CD14-positive monocyte (primary cell): ENCODE results near the gene LY86. TPM values are rescaled to one million over a fixed set of nuclear protein-coding genes. Genes with fewer than 3 reads are reported as not detected.

Experiments
- DNase-seq, 3 donors: peaks; one replicate each; pipeline ENCODE4 v3.0.0-alpha.2; 2011 to 2022
- H2AFZ ChIP-seq: 2 replicates; pipeline ENCODE4 v1.6.0; 2012; ENCODE audit warnings: mild to moderate bottlenecking, low read depth, low read length, inconsistent platforms; ENCODE audit not compliant: insufficient read depth, poor library complexity, severe bottlenecking
- H3K27ac ChIP-seq, 2 donors: 1 replicate in 1 of 2; 2 replicates in 1 of 2; pipeline ENCODE4 v1.5.1; 2012 to 2013; ENCODE audit warnings: low read length in 2 of 2, control low read depth in 1 of 2, inconsistent platforms in 1 of 2, low read depth in 1 of 2, mild to moderate bottlenecking in 1 of 2
- H3K27me3 ChIP-seq, 2 donors: one replicate each; pipeline versions ENCODE4 v1.6.0 to v1.6.1; 2011 to 2013; ENCODE audit warnings: low read length in 2 of 2; ENCODE audit not compliant: control insufficient read depth in 2 of 2, insufficient read depth in 2 of 2
- H3K36me3 ChIP-seq, 2 donors: replicated peaks in 1 of 2; 1 replicate in 1 of 2; 2 replicates in 1 of 2; pipeline versions ENCODE4 v1.5.1 to v1.6.1; 2012 to 2013; ENCODE audit warnings: low read length in 2 of 2, control low read depth in 1 of 2, inconsistent platforms in 1 of 2, mild to moderate bottlenecking in 1 of 2; ENCODE audit not compliant: insufficient read depth in 2 of 2, control insufficient read depth in 1 of 2
- H3K4me1 ChIP-seq, 2 donors: 1 replicate in 1 of 2; 2 replicates in 1 of 2; pipeline versions ENCODE4 v1.5.1 to v1.6.1; 2012 to 2013; ENCODE audit warnings: low read length in 2 of 2, control low read depth in 1 of 2, inconsistent platforms in 1 of 2, mild to moderate bottlenecking in 1 of 2, moderate library complexity in 1 of 2; ENCODE audit not compliant: insufficient read depth in 2 of 2, control insufficient read depth in 1 of 2
- H3K4me2 ChIP-seq: replicated peaks from 2 replicates; pipeline ENCODE3; 2012; ENCODE audit warnings: low read length, moderate library complexity, mild to moderate bottlenecking; ENCODE audit not compliant: poor library complexity, severe bottlenecking; ENCODE audit errors: extremely low read depth
- H3K4me3 ChIP-seq, 3 experiments: fragments of 200-600 bp in 1 of 3; sonication (generic) in 1 of 3; replicated peaks in 1 of 3; 1 replicate in 2 of 3; 2 replicates in 1 of 3; pipeline ENCODE4 v1.5.1; 2011 to 2013; ENCODE audit warnings: low read length in 3 of 3, mild to moderate bottlenecking in 3 of 3, control low read depth in 2 of 3, low read depth in 2 of 3, inconsistent platforms in 1 of 3, moderate library complexity in 1 of 3
- H3K79me2 ChIP-seq: 2 replicates; pipeline ENCODE4 v1.6.0; 2012; ENCODE audit warnings: mild to moderate bottlenecking, control low read depth, inconsistent platforms, low read length, moderate library complexity; ENCODE audit not compliant: insufficient read depth
- H3K9ac ChIP-seq: 2 replicates; pipeline ENCODE4 v1.6.0; 2017; ENCODE audit warnings: low read length, mild to moderate bottlenecking; ENCODE audit not compliant: insufficient read depth, poor library complexity, severe bottlenecking
- H3K9me3 ChIP-seq, 2 donors: replicated peaks in 1 of 2; 1 replicate in 1 of 2; 2 replicates in 1 of 2; pipeline versions ENCODE4 v1.5.1 to v1.6.1; 2012 to 2013; ENCODE audit warnings: low read length in 2 of 2, control low read depth in 1 of 2; ENCODE audit not compliant: control insufficient read depth in 1 of 2, insufficient read depth in 1 of 2
- H4K20me1 ChIP-seq: 2 replicates; pipeline ENCODE4 v1.6.0; 2012; ENCODE audit warnings: mild to moderate bottlenecking, low read length, control low read depth, moderate library complexity; ENCODE audit not compliant: insufficient read depth
- H3K27ac Mint-ChIP-seq, 7 donors: one replicate each; pipeline ENCODE4 v1.8.0; 2020; ENCODE audit warnings: mild to moderate bottlenecking in 7 of 7, mixed read lengths in 7 of 7, moderate library complexity in 6 of 7, inconsistent platforms in 2 of 7
- H3K27me3 Mint-ChIP-seq, 3 donors: one replicate each; pipeline ENCODE4 v1.8.0; 2021 to 2022; ENCODE audit warnings: low read depth in 3 of 3, mild to moderate bottlenecking in 3 of 3, mixed read lengths in 3 of 3, moderate library complexity in 3 of 3, inconsistent platforms in 1 of 3
- H3K36me3 Mint-ChIP-seq, 2 donors: one replicate each; pipeline ENCODE4 v1.8.0; 2020; ENCODE audit warnings: mixed read lengths in 2 of 2, inconsistent platforms in 1 of 2, mild to moderate bottlenecking in 1 of 2
- H3K4me1 Mint-ChIP-seq: one replicate; pipeline ENCODE4 v1.8.0; 2020; ENCODE audit warnings: mild to moderate bottlenecking, mixed read lengths
- H3K4me3 Mint-ChIP-seq, 2 donors: one replicate each; pipeline ENCODE4 v1.8.0; 2020; ENCODE audit warnings: mild to moderate bottlenecking in 2 of 2, mixed read lengths in 2 of 2, moderate library complexity in 1 of 2
- H3K9me3 Mint-ChIP-seq, 7 donors: one replicate each; pipeline ENCODE4 v1.8.0; 2020 to 2022; ENCODE audit warnings: mixed read lengths in 7 of 7, mild to moderate bottlenecking in 6 of 7, moderate library complexity in 6 of 7, inconsistent platforms in 2 of 7
- WGBS: methylation state at CpG from one replicate; pipeline ENCODE4 v1.1.5; 2013; ENCODE audit warnings: missing lambda C conversion rate; ENCODE audit not compliant: insufficient coverage; 5-methylcytosine and 5-hydroxymethylcytosine counted together
- intact Hi-C, 2 donors: fragments of 100-400 bp; cut with micrococcal nuclease; formaldehyde crosslinking; loops; one replicate each; pipeline versions ENCODE4 v1.15.0 to v1.15.1; 2023
- polyA plus RNA-seq, 3 donors: library from polyadenylated mRNA; depleted of rRNA in 1 of 3; unstranded in 2 of 3; stranded (reverse) in 1 of 3; fragments of 300-500 nt in 2 of 3; fragments of >200 nt in 1 of 3; fragmentation: Illumina TruSeq in 2 of 3; gene quantifications; 1 replicate in 2 of 3; 2 replicates in 1 of 3; pipeline ENCODE4 v1.2.3, GENCODE V29; 2012 to 2021
- TF ChIP-seq, protein P1 (sequence below): fragments of 200-600 bp; IDR thresholded peaks from one replicate; pipeline ENCODE4 v1.8.0; 2022; ENCODE audit warnings: antibody characterized with exemption, mild to moderate bottlenecking

The LY86 gene
- polyA plus RNA-seq, 3 donors, result 166 to 609 (median 454) TPM

DNA sequence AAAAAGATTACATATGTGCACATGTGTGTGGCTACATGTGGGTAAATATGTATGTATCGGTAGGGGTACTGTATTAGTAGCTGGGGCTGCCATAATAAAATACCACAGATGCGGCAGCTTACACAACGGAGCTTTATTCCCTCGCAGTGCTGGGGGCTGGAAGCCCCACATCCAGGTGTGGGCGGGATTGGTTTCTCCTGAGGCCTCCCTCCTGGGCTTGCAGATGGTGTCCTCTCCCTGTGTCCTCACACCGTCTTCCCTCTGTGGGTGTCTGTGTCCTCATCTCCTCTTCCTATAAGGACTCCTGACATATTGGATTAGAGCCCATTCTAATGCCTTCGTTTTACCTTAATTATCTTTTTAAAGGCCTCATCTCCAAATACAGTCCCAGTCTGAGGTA is 97.7 kb downstream of the LY86 start:
- intact Hi-C loops, result loop anchor here in 1 of 2 donors (5.0 kb wide), 1 partner anchor 36 kb away; no protein-coding TSS in a partner anchor
- Histone ChIP-seq H3K4me1 (peaks cover 78 to 95% of the 10 kb centered on the region in 2 donors), H2AFZ (no peak overlapping the region)

DNA sequence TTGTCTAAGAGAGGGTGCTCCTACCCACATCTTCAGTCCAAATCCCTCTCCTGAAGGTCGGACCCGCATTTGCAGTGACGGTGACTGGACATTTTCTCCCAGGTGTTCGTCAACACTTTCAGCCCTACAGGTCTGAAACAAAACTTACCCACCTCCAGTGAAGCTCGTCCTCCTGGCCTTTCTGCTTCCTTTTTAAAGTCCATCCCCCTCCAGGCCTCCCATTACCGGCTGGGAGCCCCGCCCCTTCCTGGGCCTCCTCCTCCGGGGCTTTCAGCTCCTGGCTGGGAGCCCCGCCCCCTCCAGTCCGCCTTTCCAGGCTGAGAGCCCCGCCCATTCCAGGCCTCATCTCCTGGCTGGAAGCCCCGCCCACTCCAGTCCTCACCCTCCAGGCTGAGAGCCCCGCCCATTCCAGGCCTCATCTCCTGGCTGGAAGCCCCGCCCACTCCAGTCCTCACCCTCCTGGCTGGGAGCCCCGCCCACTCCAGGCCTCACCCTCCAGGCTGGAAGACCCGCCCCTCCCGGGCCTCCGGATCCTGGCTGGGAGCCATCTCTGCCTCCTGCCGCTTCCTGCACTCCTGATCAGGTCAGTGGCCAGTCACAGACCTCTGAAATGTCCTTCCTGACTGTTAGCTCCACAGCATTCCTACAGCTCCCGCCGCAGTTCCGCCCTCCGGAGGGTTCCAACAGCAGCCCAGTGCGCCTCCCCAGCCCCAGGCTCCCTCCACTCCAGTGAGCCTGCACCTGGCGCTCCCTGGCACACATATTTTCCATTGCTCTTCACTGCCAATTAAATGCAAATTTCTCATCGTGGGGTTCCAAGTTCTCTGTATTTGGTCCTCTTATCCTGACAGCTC is 98.5 kb downstream of the LY86 start:
- Histone ChIP-seq H3K27me3 (no peaks in the 10 kb centered on the region), H3K36me3 (no peaks in the 10 kb centered on the region), H3K4me1 (peaks cover 71 to 87% of the 10 kb centered on the region in 2 donors), H4K20me1 (no peaks in the 10 kb centered on the region), H3K79me2 (no peaks in the 10 kb centered on the region), H3K9ac (no peak overlapping the region), H3K4me2 (peak overlapping the region; percentile 68), H3K27ac (peak overlapping the region; percentile 31 to 78), H2AFZ (peak overlapping the region; percentile 49), H3K4me3 (peak overlapping the region in 1 of 3 experiments; percentile 60), H3K9me3 (peaks cover 4 to 8% of the 10 kb centered on the region in 2 donors)
- H3K27ac Mint-ChIP-seq, result peak overlapping the region; percentile 76 to 97 (median 87)
- intact Hi-C loops, result loop anchor here in 1 of 2 donors (5.0 kb wide), 1 partner anchor 35 kb away; no protein-coding TSS in a partner anchor
- H3K9me3 Mint-ChIP-seq, result peaks cover 0 to 13% (median 8%) of the 10 kb centered on the region in 7 donors
- H3K4me3 Mint-ChIP-seq, result peak overlapping the region; percentile 53 to 88
- H3K36me3 Mint-ChIP-seq, result peaks cover 0 to 13% of the 10 kb centered on the region in 2 donors
- H3K4me1 Mint-ChIP-seq, result peaks cover 79% of the 10 kb centered on the region
- TF ChIP-seq, protein P1, sequence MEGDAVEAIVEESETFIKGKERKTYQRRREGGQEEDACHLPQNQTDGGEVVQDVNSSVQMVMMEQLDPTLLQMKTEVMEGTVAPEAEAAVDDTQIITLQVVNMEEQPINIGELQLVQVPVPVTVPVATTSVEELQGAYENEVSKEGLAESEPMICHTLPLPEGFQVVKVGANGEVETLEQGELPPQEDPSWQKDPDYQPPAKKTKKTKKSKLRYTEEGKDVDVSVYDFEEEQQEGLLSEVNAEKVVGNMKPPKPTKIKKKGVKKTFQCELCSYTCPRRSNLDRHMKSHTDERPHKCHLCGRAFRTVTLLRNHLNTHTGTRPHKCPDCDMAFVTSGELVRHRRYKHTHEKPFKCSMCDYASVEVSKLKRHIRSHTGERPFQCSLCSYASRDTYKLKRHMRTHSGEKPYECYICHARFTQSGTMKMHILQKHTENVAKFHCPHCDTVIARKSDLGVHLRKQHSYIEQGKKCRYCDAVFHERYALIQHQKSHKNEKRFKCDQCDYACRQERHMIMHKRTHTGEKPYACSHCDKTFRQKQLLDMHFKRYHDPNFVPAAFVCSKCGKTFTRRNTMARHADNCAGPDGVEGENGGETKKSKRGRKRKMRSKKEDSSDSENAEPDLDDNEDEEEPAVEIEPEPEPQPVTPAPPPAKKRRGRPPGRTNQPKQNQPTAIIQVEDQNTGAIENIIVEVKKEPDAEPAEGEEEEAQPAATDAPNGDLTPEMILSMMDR, result no peak
- WGBS, result 72% methylated on average over 17 of the region's 26 CpGs
- H3K27me3 Mint-ChIP-seq, result peaks cover 0 to 2% (median 1%) of the 10 kb centered on the region in 3 donors
- DNase-seq, result peak; percentile 70 to 82 (median 75)

More for the DNA sequence above, 97.7 kb downstream of the LY86 start:
- H3K9me3 ChIP-seq, result peaks cover under 1 to 1% of the 10 kb centered on the region in 2 donors
- peaks cover 87% of the 10 kb centered on the region for H3K4me1 Mint-ChIP-seq
- peaks cover 0 to 2% (median 1%) of the 10 kb centered on the region in 3 donors for H3K27me3 Mint-ChIP-seq
- H3K79me2 ChIP-seq, result no peaks in the 10 kb centered on the region
- no peaks in the 10 kb centered on the region for H4K20me1 ChIP-seq
- H3K9me3 Mint-ChIP-seq, result peaks cover 0 to 5% (median under 1%) of the 10 kb centered on the region in 7 donors
- H3K4me3 Mint-ChIP-seq, result peak overlapping the region; percentile 53 to 79
- H3K27ac Mint-ChIP-seq, result peak overlapping the region in 4 of 7 donors; percentile 71 to 89 (median 82)
- H3K36me3 ChIP-seq, result no peaks in the 10 kb centered on the region
- peaks cover 0 to 8% of the 10 kb centered on the region in 2 donors for H3K36me3 Mint-ChIP-seq
- TF ChIP-seq, protein P1, result no peak
- H3K4me2 ChIP-seq, result peak overlapping the region; percentile 68
- no peaks in the 10 kb centered on the region for H3K27me3 ChIP-seq
- DNase-seq, result no peak
- 100% methylated on average over 4 of the region's 7 CpGs for WGBS
- peak overlapping the region in 1 of 3 experiments; percentile 60 for H3K4me3 ChIP-seq
- no peak overlapping the region for H3K9ac ChIP-seq
- peak overlapping the region in 1 of 2 donors; percentile 78 for H3K27ac ChIP-seq
